ENCODE data around the gene ZNF827.

The ZNF827 gene

GRCh38 chr4:145735827-145736226 lies 202.8 kb downstream of the ZNF827 start:
- no peak for TF ChIP-seq CTCF (IDR thresholded peaks at IDR 0.05; ENCODE audit: insufficient read depth, low read length, missing control alignments)
- ChIA-PET POLR2A (no interaction called here), CTCF (no interaction called here)
- no peak for DNase-seq (ENCODE audit: low read depth, low spot score)
- H3K4me3 ChIP-seq (ENCODE audit: low read depth, low read length), result no peak overlapping the region

GRCh38 chr4:145735347-145735675 lies 203.3 kb downstream of the ZNF827 start:
- DNase-seq (ENCODE audit: low read depth, low spot score), result peak; percentile 92
- CTCF ChIA-PET, result no interaction called here
- H3K4me3 ChIP-seq (ENCODE audit: low read depth, low read length), result no peak overlapping the region
- no peak for TF ChIP-seq CTCF (IDR thresholded peaks at IDR 0.05; ENCODE audit: insufficient read depth, low read length, missing control alignments)
- POLR2A ChIA-PET, result no interaction called here

GRCh38 chr4:145734576-145735346 lies 203.9 kb downstream of the ZNF827 start:
- ChIA-PET POLR2A (interaction anchor here (0.6 to 1.0 kb wide), 3 partner anchors 92 to 198 kb away, joined by 3 to 4 read pairs (median 3); partner anchors contain the start of gene MMAA), CTCF (no interaction called here)
- DNase-seq (ENCODE audit: low read depth, low spot score), result peak; percentile 95
- TF ChIP-seq CTCF (IDR thresholded peaks at IDR 0.05; ENCODE audit: insufficient read depth, low read length, missing control alignments), result no peak
- H3K4me3 ChIP-seq (ENCODE audit: low read depth, low read length), result peak overlapping the region; percentile 49

GRCh38 chr4:145734031-145734430 lies 204.6 kb downstream of the ZNF827 start:
- POLR2A ChIA-PET, result interaction anchor here (0.7 to 1.3 kb wide), 3 partner anchors 115 to 199 kb away, joined by 3 to 5 read pairs (median 4); partner anchors contain the start of gene MMAA
- CTCF ChIA-PET, result interaction anchor here (1.0 kb wide), 1 partner anchor 115 kb away, joined by 3 read pairs; the partner anchor contains the start of gene MMAA
- no peak for DNase-seq (ENCODE audit: low read depth, low spot score)
- TF ChIP-seq CTCF (IDR thresholded peaks at IDR 0.05; ENCODE audit: insufficient read depth, low read length, missing control alignments), result no peak
- H3K4me3 ChIP-seq (ENCODE audit: low read depth, low read length), result peak overlapping the region; percentile 25

GRCh38 chr4:145732895-145733880 lies 205.4 kb downstream of the ZNF827 start:
- peak; percentile 45 for DNase-seq (ENCODE audit: low read depth, low spot score)
- H3K4me3 ChIP-seq (ENCODE audit: low read depth, low read length), result peak overlapping the region; percentile 60
- CTCF ChIA-PET, result interaction anchor here (1.0 kb wide), 1 partner anchor 114 kb away, joined by 3 read pairs; the partner anchor contains the start of gene MMAA
- POLR2A ChIA-PET, result interaction anchor here (0.7 to 1.3 kb wide), 3 partner anchors 10 to 155 kb away, joined by 3 to 5 read pairs (median 3); no protein-coding TSS in a partner anchor
- peak; percentile 9 for TF ChIP-seq CTCF (IDR thresholded peaks at IDR 0.05; ENCODE audit: insufficient read depth, low read length, missing control alignments)

Data from AG04449 (cell line).